Ovary (tissue), 3 donors: Measurements from ENCODE around the gene LMOD1.

Experiments used
- EP300 ChIP-seq: sonication (generic); formaldehyde crosslinking; IDR thresholded peaks from one replicate; pipeline ENCODE4 v1.6.1; 2017; ENCODE audit warnings: antibody characterized with exemption
- POLR2A ChIP-seq: fragments of 450-650 bp; IDR thresholded peaks from one replicate; pipeline ENCODE4 v1.6.1; 2017; ENCODE audit warnings: antibody characterized with exemption, mild to moderate bottlenecking, moderate library complexity
- TF ChIP-seq, protein P1 (sequence below), 3 donors: fragments of 450-650 bp in 2 of 3; fragments of 200-600 bp in 1 of 3; IDR thresholded peaks; one replicate each; pipeline versions ENCODE4 v1.5.1 to v1.8.0; 2016 to 2022; ENCODE audit warnings: antibody characterized with exemption in 3 of 3, mild to moderate bottlenecking in 1 of 3
- donor health status: DM: no; HTN: no; CAD: no.

DNA sequence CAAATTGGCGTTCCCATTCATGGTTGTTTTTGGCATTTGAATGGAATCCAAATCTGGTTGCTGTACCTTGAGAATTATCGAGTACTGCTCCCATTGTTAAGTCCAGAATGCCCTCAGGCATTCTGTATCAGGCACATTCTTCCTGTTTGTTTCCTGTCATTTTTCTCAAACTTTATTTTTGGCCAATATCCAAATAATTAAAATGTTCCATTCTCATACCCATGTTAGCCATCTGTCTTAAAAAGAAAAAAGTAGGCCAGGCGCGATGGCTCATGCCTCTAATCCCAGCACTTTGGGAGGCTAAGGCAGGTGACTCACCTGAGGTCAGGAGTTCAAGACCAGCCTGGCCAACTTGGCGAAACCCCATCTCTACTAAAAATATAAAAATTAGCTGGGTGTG, 86.9 kb downstream of the LMOD1 start:
- TF ChIP-seq EP300 (no peak), POLR2A (no peak)
- TF ChIP-seq, protein P1, sequence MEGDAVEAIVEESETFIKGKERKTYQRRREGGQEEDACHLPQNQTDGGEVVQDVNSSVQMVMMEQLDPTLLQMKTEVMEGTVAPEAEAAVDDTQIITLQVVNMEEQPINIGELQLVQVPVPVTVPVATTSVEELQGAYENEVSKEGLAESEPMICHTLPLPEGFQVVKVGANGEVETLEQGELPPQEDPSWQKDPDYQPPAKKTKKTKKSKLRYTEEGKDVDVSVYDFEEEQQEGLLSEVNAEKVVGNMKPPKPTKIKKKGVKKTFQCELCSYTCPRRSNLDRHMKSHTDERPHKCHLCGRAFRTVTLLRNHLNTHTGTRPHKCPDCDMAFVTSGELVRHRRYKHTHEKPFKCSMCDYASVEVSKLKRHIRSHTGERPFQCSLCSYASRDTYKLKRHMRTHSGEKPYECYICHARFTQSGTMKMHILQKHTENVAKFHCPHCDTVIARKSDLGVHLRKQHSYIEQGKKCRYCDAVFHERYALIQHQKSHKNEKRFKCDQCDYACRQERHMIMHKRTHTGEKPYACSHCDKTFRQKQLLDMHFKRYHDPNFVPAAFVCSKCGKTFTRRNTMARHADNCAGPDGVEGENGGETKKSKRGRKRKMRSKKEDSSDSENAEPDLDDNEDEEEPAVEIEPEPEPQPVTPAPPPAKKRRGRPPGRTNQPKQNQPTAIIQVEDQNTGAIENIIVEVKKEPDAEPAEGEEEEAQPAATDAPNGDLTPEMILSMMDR (IDR thresholded peaks at IDR 0.05), result no peak
